Keratinocyte (primary cell): ENCODE results near the gene SYNDIG1. TPM values are rescaled to one million over a fixed set of nuclear protein-coding genes. Genes with fewer than 3 reads are reported as not detected.

Experiments used
- DNase-seq: peaks from one replicate; pipeline ENCODE4 v3.0.0-alpha.2; 2011; ENCODE audit warnings: low read depth, missing footprints, low spot score
- FAIRE-seq: peaks from 2 replicates; lab custom pipeline; 2011; peaks lifted over from hg19 to GRCh38; lab: Jason Lieb, UNC
- H2AFZ ChIP-seq: 2 replicates; pipeline ENCODE4 v1.6.0; 2012; ENCODE audit warnings: low read length, control low read depth, inconsistent platforms; ENCODE audit not compliant: control insufficient read depth
- H3K27ac ChIP-seq: 2 replicates; pipeline ENCODE4 v1.5.1; 2011; ENCODE audit warnings: low read length; ENCODE audit not compliant: control insufficient read depth, insufficient read depth
- H3K27me3 ChIP-seq: 3 replicates; pipeline ENCODE4 v1.6.0; 2011; ENCODE audit warnings: low read length; ENCODE audit not compliant: control insufficient read depth, insufficient read depth; ENCODE audit errors: extremely low read depth
- H3K36me3 ChIP-seq, 2 experiments: 2 replicates in 1 of 2; 3 replicates in 1 of 2; pipeline ENCODE4 v1.5.1; 2011; ENCODE audit warnings: low read length in 2 of 2, mild to moderate bottlenecking in 1 of 2; ENCODE audit not compliant: control insufficient read depth in 2 of 2, insufficient read depth in 2 of 2; ENCODE audit errors: extremely low read depth in 1 of 2
- H3K4me1 ChIP-seq: 3 replicates; pipeline ENCODE4 v1.5.1; 2011; ENCODE audit warnings: low read length; ENCODE audit not compliant: control insufficient read depth, insufficient read depth; ENCODE audit errors: extremely low read depth
- H3K4me2 ChIP-seq: 3 replicates; pipeline ENCODE4 v1.6.0; 2011; ENCODE audit warnings: low read depth, low read length; ENCODE audit not compliant: control insufficient read depth, insufficient read depth; ENCODE audit errors: extremely low read depth
- H3K4me3 ChIP-seq, 3 experiments: fragments of 200-600 bp in 1 of 3; sonication (generic) in 1 of 3; 2 replicates in 2 of 3; 3 replicates in 1 of 3; pipeline ENCODE4 v1.5.1; 2011 to 2016; ENCODE audit warnings: low read length in 3 of 3, mild to moderate bottlenecking in 3 of 3, control low read depth in 2 of 3, inconsistent platforms in 1 of 3, low read depth in 1 of 3, mixed read lengths in 1 of 3, mixed run types in 1 of 3, moderate library complexity in 1 of 3; ENCODE audit not compliant: control insufficient read depth in 2 of 3, insufficient read depth in 2 of 3; ENCODE audit errors: extremely low read depth in 1 of 3
- H3K79me2 ChIP-seq: 2 replicates; pipeline ENCODE4 v1.6.0; 2012; ENCODE audit warnings: low read length; ENCODE audit not compliant: control insufficient read depth, insufficient read depth
- H3K9ac ChIP-seq: 3 replicates; pipeline ENCODE4 v1.6.0; 2011; ENCODE audit warnings: low read length; ENCODE audit not compliant: control insufficient read depth, insufficient read depth; ENCODE audit errors: extremely low read depth
- H3K9me1 ChIP-seq: 3 replicates; pipeline ENCODE4 v1.6.0; 2011; ENCODE audit warnings: low read length; ENCODE audit not compliant: control insufficient read depth, insufficient read depth; ENCODE audit errors: extremely low read depth
- H3K9me3 ChIP-seq: 2 replicates; pipeline ENCODE4 v1.5.1; 2012; ENCODE audit warnings: low read depth, low read length; ENCODE audit not compliant: control insufficient read depth
- H4K20me1 ChIP-seq: 3 replicates; pipeline ENCODE4 v1.6.0; 2011; ENCODE audit warnings: low read length; ENCODE audit not compliant: control insufficient read depth, insufficient read depth; ENCODE audit errors: extremely low read depth
- CTCF ChIP-seq, 3 experiments: IDR thresholded peaks in 1 of 3; conservative IDR thresholded peaks in 1 of 3; optimal IDR thresholded peaks in 1 of 3; 2 replicates in 2 of 3; 3 replicates in 1 of 3; pipeline versions ENCODE3 to v1.5.1; 2011; ENCODE audit warnings: low read length in 3 of 3, mild to moderate bottlenecking in 3 of 3, moderate library complexity in 2 of 3, control low read depth in 1 of 3, inconsistent platforms in 1 of 3; ENCODE audit not compliant: insufficient read depth in 2 of 3; ENCODE audit errors: extremely low read depth in 1 of 3
- EZH2 ChIP-seq: IDR thresholded peaks from one replicate; pipeline ENCODE4 v1.6.1; 2012; ENCODE audit warnings: inconsistent platforms, mild to moderate bottlenecking, low read length, moderate library complexity
- dilution Hi-C: fragments of 300-500 bp; cut with MboI; formaldehyde crosslinking; loops from one replicate; pipeline ENCODE4 v1.7.0; 2020; ENCODE audit warnings: low sequenced_read_pairs; ENCODE audit not compliant: extremely low pct_ligation_motif_present
- polyA plus RNA-seq, 5 experiments: library from polyadenylated mRNA; depleted of rRNA in 3 of 5; stranded (reverse) in 3 of 5; stranded (forward) in 1 of 5; unstranded in 1 of 5; fragments of >200 nt; gene quantifications; 1 replicate in 1 of 5; 2 replicates in 3 of 5; 3 replicates in 1 of 5; pipeline versions ENCODE4 v1.2.1 to v1.2.3, GENCODE V29; 2011 to 2012; ENCODE audit warnings: missing spikeins in 2 of 5, low read depth in 1 of 5, low replicate concordance in 1 of 5

The SYNDIG1 gene
- polyA plus RNA-seq, 1 donor (not counting 4 experiments of a cell fraction or from before 2014, with no cell fraction given), result 0.38 TPM

- DNase-seq (no peak), FAIRE-seq (no peak)
- H2AFZ ChIP-seq, result no peak overlapping the region
- TF ChIP-seq CTCF (optimal IDR thresholded peaks at IDR 0.05 in 1 of 3, IDR thresholded peaks at IDR 0.05 in 1 of 3, conservative IDR thresholded peaks at IDR 0.05 in 1 of 3; ENCODE audit: extremely low read depth in 1 of 3, insufficient read depth in 2 of 3, low read length in 3 of 3), result no peak
- no peak for TF ChIP-seq EZH2
- no peak overlapping the region for H3K4me3 ChIP-seq
- no peak overlapping the region for H3K4me2 ChIP-seq
- no peaks in the 10 kb centered on the region for H3K27me3 ChIP-seq
- no peaks in the 10 kb centered on the region for H3K36me3 ChIP-seq
- no peak overlapping the region for H3K9ac ChIP-seq
- dilution Hi-C loops, result no loop called here
- no peaks in the 10 kb centered on the region for H3K9me3 ChIP-seq
- H4K20me1 ChIP-seq, result no peaks in the 10 kb centered on the region
- H3K4me1 ChIP-seq, result no peaks in the 10 kb centered on the region
- H3K9me1 ChIP-seq, result no peaks in the 10 kb centered on the region
- no peak overlapping the region for H3K27ac ChIP-seq
- H3K79me2 ChIP-seq, result no peaks in the 10 kb centered on the region
Measured at GRCh38 chr20:24705486-24705885, 236.1 kb downstream of the SYNDIG1 start.

GRCh38 chr20:24708411-24709295, 239.2 kb downstream of the SYNDIG1 start:
- H3K9me1 ChIP-seq, result no peaks in the 10 kb centered on the region
- FAIRE-seq (no peak), DNase-seq (no peak)
- no peaks in the 10 kb centered on the region for H3K27me3 ChIP-seq
- TF ChIP-seq EZH2, result no peak
- no peak for TF ChIP-seq CTCF (optimal IDR thresholded peaks at IDR 0.05 in 1 of 3, IDR thresholded peaks at IDR 0.05 in 1 of 3, conservative IDR thresholded peaks at IDR 0.05 in 1 of 3; ENCODE audit: extremely low read depth in 1 of 3, insufficient read depth in 2 of 3, low read length in 3 of 3)
- H4K20me1 ChIP-seq, result no peaks in the 10 kb centered on the region
- dilution Hi-C loops, result no loop called here
- no peak overlapping the region for H2AFZ ChIP-seq
- H3K27ac ChIP-seq, result no peak overlapping the region
- no peaks in the 10 kb centered on the region for H3K79me2 ChIP-seq
- H3K9me3 ChIP-seq, result no peaks in the 10 kb centered on the region
- no peak overlapping the region for H3K4me2 ChIP-seq
- no peak overlapping the region for H3K9ac ChIP-seq
- H3K4me1 ChIP-seq, result no peaks in the 10 kb centered on the region
- no peaks in the 10 kb centered on the region for H3K36me3 ChIP-seq
- H3K4me3 ChIP-seq, result no peak overlapping the region
